KMS-11 (cell line): ENCODE results near the gene IMPDH1.

Experiments
- H2AFZ ChIP-seq: fragments of 200-600 bp; sonication (generic); 2 replicates; pipeline ENCODE4 v1.6.1; 2016; ENCODE audit warnings: antibody characterized with exemption, mixed run types, low read depth
- H3K27ac ChIP-seq: fragments of 200-600 bp; sonication (generic); 2 replicates; pipeline ENCODE4 v1.6.1; 2016; ENCODE audit warnings: mild to moderate bottlenecking, mixed run types
- H3K27me3 ChIP-seq: fragments of 200-600 bp; sonication (generic); 2 replicates; pipeline ENCODE4 v1.6.1; 2017; ENCODE audit warnings: mild to moderate bottlenecking, low read depth, mixed run types, moderate library complexity; ENCODE audit not compliant: insufficient read depth
- H3K36me3 ChIP-seq: fragments of 200-600 bp; sonication (generic); 2 replicates; pipeline ENCODE4 v1.6.1; 2017; ENCODE audit warnings: mild to moderate bottlenecking, mixed run types; ENCODE audit not compliant: insufficient read depth
- H3K4me1 ChIP-seq: fragments of 200-600 bp; sonication (generic); 2 replicates; pipeline ENCODE4 v1.6.1; 2016; ENCODE audit warnings: mild to moderate bottlenecking, low read depth, mixed run types; ENCODE audit not compliant: poor library complexity, severe bottlenecking
- H3K4me2 ChIP-seq: fragments of 200-600 bp; sonication (generic); 2 replicates; pipeline ENCODE4 v1.7.0; 2016; ENCODE audit warnings: mild to moderate bottlenecking, mixed run types
- H3K4me3 ChIP-seq: fragments of 200-600 bp; sonication (generic); IDR thresholded peaks from 2 replicates; pipeline ENCODE4 v1.6.1; 2017; ENCODE audit warnings: low read depth, low read length, mixed read lengths; ENCODE audit not compliant: insufficient read depth
- H3K79me2 ChIP-seq: fragments of 200-600 bp; sonication (generic); 2 replicates; pipeline ENCODE4 v1.6.1; 2016; ENCODE audit warnings: low read depth, mixed run types; ENCODE audit not compliant: insufficient read depth
- H3K9ac ChIP-seq: fragments of 200-600 bp; sonication (generic); 2 replicates; pipeline ENCODE4 v1.6.1; 2016; ENCODE audit warnings: mild to moderate bottlenecking, mixed run types
- H4K20me1 ChIP-seq: fragments of 200-600 bp; sonication (generic); 2 replicates; pipeline ENCODE4 v1.6.1; 2016; ENCODE audit warnings: mild to moderate bottlenecking, mixed run types; ENCODE audit not compliant: insufficient read depth
- CTCF ChIP-seq: fragments of 200-600 bp; sonication (generic); conservative IDR thresholded peaks from 2 replicates; pipeline ENCODE4 v1.6.1; 2017; ENCODE audit warnings: low read depth, mild to moderate bottlenecking, antibody characterized with exemption, low read length, moderate library complexity, mixed read lengths

The IMPDH1 gene

GRCh38 chr7:128360359-128360678 is 49.5 kb downstream of the IMPDH1 start:
- peaks cover 66% of the 10 kb centered on the region for H3K27me3 ChIP-seq
- H3K4me3 ChIP-seq, result no peak overlapping the region
- no peak overlapping the region for H3K9ac ChIP-seq
- no peak for TF ChIP-seq CTCF
- no peak overlapping the region for H2AFZ ChIP-seq
- H3K79me2 ChIP-seq, result no peaks in the 10 kb centered on the region
- H4K20me1 ChIP-seq, result no peaks in the 10 kb centered on the region
- H3K4me1 ChIP-seq, result no peaks in the 10 kb centered on the region
- H3K36me3 ChIP-seq, result no peaks in the 10 kb centered on the region
- H3K27ac ChIP-seq, result no peak overlapping the region
- no peak overlapping the region for H3K4me2 ChIP-seq

- H3K4me1 ChIP-seq, result no peaks in the 10 kb centered on the region
- peaks cover 66% of the 10 kb centered on the region for H3K27me3 ChIP-seq
- H3K4me2 ChIP-seq, result no peak overlapping the region
- H3K9ac ChIP-seq, result no peak overlapping the region
- H3K79me2 ChIP-seq, result no peaks in the 10 kb centered on the region
- no peaks in the 10 kb centered on the region for H3K36me3 ChIP-seq
- H2AFZ ChIP-seq, result no peak overlapping the region
- TF ChIP-seq CTCF, result no peak
- no peaks in the 10 kb centered on the region for H4K20me1 ChIP-seq
- no peak overlapping the region for H3K4me3 ChIP-seq
- no peak overlapping the region for H3K27ac ChIP-seq
These were observed 49.8 kb downstream of the IMPDH1 start for GRCh38 chr7:128359939-128360338.

DNA sequence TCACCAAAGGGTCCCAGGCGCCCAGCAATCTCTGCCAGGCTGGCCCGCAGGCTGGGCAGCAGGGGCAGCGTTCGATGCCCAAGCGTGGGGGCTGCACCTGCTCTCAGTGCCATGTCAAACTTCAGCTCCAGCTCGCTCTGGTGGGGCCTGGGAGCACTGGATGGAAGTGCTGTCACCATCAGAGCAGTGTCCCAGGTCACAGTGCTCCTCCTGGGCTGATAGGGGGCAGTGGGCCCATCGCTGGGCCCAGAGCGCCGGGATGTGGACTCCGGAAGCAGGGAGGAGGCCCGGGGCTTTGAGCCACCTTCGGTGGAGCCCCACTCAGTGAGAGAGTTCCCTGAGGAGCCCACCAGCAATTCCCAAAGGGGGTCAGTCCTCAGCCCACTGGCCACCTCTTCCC is 50.4 kb downstream of the IMPDH1 start:
- H3K79me2 ChIP-seq, result no peaks in the 10 kb centered on the region
- no peak for TF ChIP-seq CTCF
- no peak overlapping the region for H3K27ac ChIP-seq
- no peak overlapping the region for H2AFZ ChIP-seq
- no peak overlapping the region for H3K9ac ChIP-seq
- no peak overlapping the region for H3K4me2 ChIP-seq
- H3K36me3 ChIP-seq, result no peaks in the 10 kb centered on the region
- H3K4me1 ChIP-seq, result no peaks in the 10 kb centered on the region
- peaks cover 61% of the 10 kb centered on the region for H3K27me3 ChIP-seq
- no peaks in the 10 kb centered on the region for H4K20me1 ChIP-seq
- H3K4me3 ChIP-seq, result no peak overlapping the region

GRCh38 chr7:128358233-128358632 is 51.5 kb downstream of the IMPDH1 start:
- Histone ChIP-seq H2AFZ (no peak overlapping the region), H3K36me3 (no peaks in the 10 kb centered on the region), H3K4me3 (no peak overlapping the region), H3K4me1 (no peaks in the 10 kb centered on the region), H3K9ac (no peak overlapping the region), H4K20me1 (no peaks in the 10 kb centered on the region), H3K4me2 (no peak overlapping the region), H3K79me2 (no peaks in the 10 kb centered on the region), H3K27ac (no peak overlapping the region), H3K27me3 (peaks cover 56% of the 10 kb centered on the region)
- no peak for TF ChIP-seq CTCF

DNA sequence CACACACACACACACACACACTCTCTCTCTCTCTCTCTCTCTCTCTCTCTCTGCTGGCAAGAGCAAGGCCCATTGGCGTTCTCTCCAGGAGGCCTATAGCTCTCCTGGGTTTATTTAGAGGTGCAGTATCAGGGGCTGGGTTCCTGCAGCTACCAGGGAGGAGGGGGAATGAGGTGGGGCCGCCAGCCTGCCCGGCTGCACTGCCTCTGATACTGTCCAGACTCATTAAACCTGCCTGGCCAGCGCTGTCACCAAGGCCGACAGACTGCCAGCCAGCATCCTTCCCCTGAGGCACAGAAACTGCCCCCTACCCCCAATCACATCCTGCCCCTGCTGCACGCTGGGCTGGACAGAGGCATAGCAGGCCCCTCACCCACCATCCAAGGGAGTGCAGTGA is 52.6 kb downstream of the IMPDH1 start:
- Histone ChIP-seq H3K27ac (no peak overlapping the region), H2AFZ (no peak overlapping the region), H3K27me3 (peaks cover 46% of the 10 kb centered on the region), H3K4me1 (no peaks in the 10 kb centered on the region), H4K20me1 (no peaks in the 10 kb centered on the region), H3K9ac (no peak overlapping the region), H3K79me2 (no peaks in the 10 kb centered on the region), H3K36me3 (no peaks in the 10 kb centered on the region), H3K4me2 (no peak overlapping the region), H3K4me3 (no peak overlapping the region)
- TF ChIP-seq CTCF, result no peak
